ENCODE data around the gene KRT76.

GRCh38 chr12:52813203-52813819 is 36.2 kb upstream of the KRT76 start:
- TF ChIP-seq POLR2A (IDR thresholded peaks at IDR 0.05), result no peak
- no peak for TF ChIP-seq EP300 (IDR thresholded peaks at IDR 0.05)
- TF ChIP-seq, protein P1, sequence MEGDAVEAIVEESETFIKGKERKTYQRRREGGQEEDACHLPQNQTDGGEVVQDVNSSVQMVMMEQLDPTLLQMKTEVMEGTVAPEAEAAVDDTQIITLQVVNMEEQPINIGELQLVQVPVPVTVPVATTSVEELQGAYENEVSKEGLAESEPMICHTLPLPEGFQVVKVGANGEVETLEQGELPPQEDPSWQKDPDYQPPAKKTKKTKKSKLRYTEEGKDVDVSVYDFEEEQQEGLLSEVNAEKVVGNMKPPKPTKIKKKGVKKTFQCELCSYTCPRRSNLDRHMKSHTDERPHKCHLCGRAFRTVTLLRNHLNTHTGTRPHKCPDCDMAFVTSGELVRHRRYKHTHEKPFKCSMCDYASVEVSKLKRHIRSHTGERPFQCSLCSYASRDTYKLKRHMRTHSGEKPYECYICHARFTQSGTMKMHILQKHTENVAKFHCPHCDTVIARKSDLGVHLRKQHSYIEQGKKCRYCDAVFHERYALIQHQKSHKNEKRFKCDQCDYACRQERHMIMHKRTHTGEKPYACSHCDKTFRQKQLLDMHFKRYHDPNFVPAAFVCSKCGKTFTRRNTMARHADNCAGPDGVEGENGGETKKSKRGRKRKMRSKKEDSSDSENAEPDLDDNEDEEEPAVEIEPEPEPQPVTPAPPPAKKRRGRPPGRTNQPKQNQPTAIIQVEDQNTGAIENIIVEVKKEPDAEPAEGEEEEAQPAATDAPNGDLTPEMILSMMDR (IDR thresholded peaks at IDR 0.05), result no peak

Measured in tibial nerve (tissue), 4 donors.